T-cell (primary cell): ENCODE data around the gene TMPO. TPM values are rescaled to one million over a fixed set of nuclear protein-coding genes. Genes with fewer than 3 reads are reported as not detected.
A peak's percentile ranks its signal among the peaks of the same experiment; 100 is the strongest.
"Not testable (repeated sequence)": the region's sequence is repeated elsewhere in the genome, so short reads cannot be mapped to it uniquely, and the experiment has no call there.

Experiments used
- ATAC-seq, 4 experiments: fragments of 200-7000 bp in 3 of 4; fragments of 150-1000 bp in 1 of 4; cut with Tn5 transposase; replicated peaks in 1 of 4; 1 replicate in 3 of 4; 2 replicates in 1 of 4; pipeline ENCODE4 v1.10.0; 2021; ENCODE audit warnings: moderate library complexity in 3 of 4, mild to moderate bottlenecking in 2 of 4, moderate number of reproducible peaks in 1 of 4
- CTCF ChIA-PET, 2 donors: fragments of 300-600 bp; sonication (Branson Sonifier 250); formaldehyde crosslinking; loops; one replicate each; lab custom pipeline; 2022; ENCODE audit warnings: antibody characterized with exemption in 2 of 2; lab: Charles Lee
- POLR2A ChIA-PET, 2 donors: fragments of 300-600 bp; sonication (Branson Sonifier 250); formaldehyde crosslinking; loops; one replicate each; lab custom pipeline; 2022; ENCODE audit warnings: antibody characterized with exemption in 2 of 2; lab: Charles Lee
- DNase-seq, 35 experiments: peaks; one replicate each; pipeline versions ENCODE4 v3.0.0 to v3.0.0-alpha.2; 2013 to 2023
- H3K27ac ChIP-seq: one replicate; pipeline ENCODE4 v1.5.1; 2013; ENCODE audit warnings: low read length
- H3K27me3 ChIP-seq, 2 experiments: replicated peaks in 1 of 2; 1 replicate in 1 of 2; 2 replicates in 1 of 2; pipeline versions ENCODE4 v1.6.1 to v1.7.0; 2013; ENCODE audit warnings: low read length in 1 of 2, mixed read lengths in 1 of 2; ENCODE audit not compliant: control insufficient read depth in 2 of 2, insufficient read depth in 2 of 2; ENCODE audit errors: extremely low read depth in 1 of 2
- H3K36me3 ChIP-seq, 2 donors: 1 replicate in 1 of 2; 2 replicates in 1 of 2; pipeline versions ENCODE4 v1.6.1 to v1.7.0; 2013; ENCODE audit warnings: low read length in 1 of 2; ENCODE audit not compliant: control insufficient read depth in 2 of 2, insufficient read depth in 1 of 2; ENCODE audit errors: extremely low read depth in 1 of 2
- H3K4me1 ChIP-seq, 2 experiments: 1 replicate in 1 of 2; 2 replicates in 1 of 2; pipeline versions ENCODE4 v1.6.1 to v1.7.0; 2013; ENCODE audit warnings: low read length in 2 of 2, mixed read lengths in 1 of 2; ENCODE audit not compliant: insufficient read depth in 2 of 2, control insufficient read depth in 1 of 2; ENCODE audit errors: extremely low read depth in 1 of 2
- H3K4me3 ChIP-seq, 2 donors: 1 replicate in 1 of 2; 2 replicates in 1 of 2; pipeline versions ENCODE4 v1.5.1 to v1.7.0; 2013; ENCODE audit warnings: mild to moderate bottlenecking in 2 of 2, low read length in 1 of 2, moderate library complexity in 1 of 2; ENCODE audit not compliant: control insufficient read depth in 1 of 2; ENCODE audit errors: extremely low read depth in 1 of 2
- H3K9me3 ChIP-seq: 2 replicates; pipeline ENCODE4 v1.7.0; 2013
- H3K27ac Mint-ChIP-seq, 2 donors: one replicate each; pipeline ENCODE4 v1.8.0; 2020 to 2021; ENCODE audit warnings: mild to moderate bottlenecking in 2 of 2, mixed read lengths in 2 of 2
- H3K27me3 Mint-ChIP-seq, 2 donors: one replicate each; pipeline ENCODE4 v1.8.0; 2021 to 2022; ENCODE audit warnings: mixed read lengths in 2 of 2
- H3K36me3 Mint-ChIP-seq: one replicate; pipeline ENCODE4 v1.8.0; 2021; ENCODE audit warnings: mixed read lengths
- H3K4me1 Mint-ChIP-seq, 3 donors: one replicate each; pipeline ENCODE4 v1.8.0; 2020 to 2022; ENCODE audit warnings: mixed read lengths in 3 of 3, mild to moderate bottlenecking in 1 of 3
- H3K4me3 Mint-ChIP-seq, 3 donors: one replicate each; pipeline ENCODE4 v1.8.0; 2020 to 2022; ENCODE audit warnings: mild to moderate bottlenecking in 3 of 3, mixed read lengths in 3 of 3, moderate library complexity in 3 of 3
- H3K9me3 Mint-ChIP-seq, 3 donors: one replicate each; pipeline ENCODE4 v1.8.0; 2020 to 2022; ENCODE audit warnings: mixed read lengths in 3 of 3
- WGBS: methylation state at CpG from one replicate; pipeline ENCODE4 v1.1.5; 2013; ENCODE audit warnings: missing lambda C conversion rate; ENCODE audit not compliant: insufficient coverage; 5-methylcytosine and 5-hydroxymethylcytosine counted together
- total RNA-seq, 35 experiments: library from RNA in 6 of 35; stranded (reverse) in 6 of 35; fragments of 120-200 nt in 1 of 35; gene quantifications; one replicate each; pipeline versions ENCODE4 v1.2.1 to v1.2.4 and lab custom pipeline; 2013 to 2026

TMPO gene
- total RNA-seq, 5 donors from 2014 or later (not counting 1 experiment from before 2014, with no cell fraction given) = 101 to 143 (median 129) TPM

GRCh38 chr12:98489176-98489575, 26.2 kb upstream of the TMPO start:
- no peak for ATAC-seq
- 100% methylated on average over 2 of the region's 3 CpGs for WGBS
- Mint-ChIP-seq H3K36me3 (no peaks in the 10 kb centered on the region), H3K27ac (no peak overlapping the region), H3K27me3 (no peaks in the 10 kb centered on the region), H3K4me1 (peaks cover 5 to 10% (median 5%) of the 10 kb centered on the region in 3 donors), H3K4me3 (no peak overlapping the region), H3K9me3 (no peaks in the 10 kb centered on the region)
- Histone ChIP-seq H3K27me3 (peaks cover 0 to 2% of the 10 kb centered on the region in 2 experiments), H3K4me1 (peaks cover 4 to 5% of the 10 kb centered on the region in 2 experiments), H3K27ac (no peak overlapping the region), H3K9me3 (no peaks in the 10 kb centered on the region), H3K36me3 (no peaks in the 10 kb centered on the region), H3K4me3 (no peak overlapping the region)
- CTCF ChIA-PET = no interaction called here
- POLR2A ChIA-PET = no interaction called here
- DNase-seq = no peak

DNA sequence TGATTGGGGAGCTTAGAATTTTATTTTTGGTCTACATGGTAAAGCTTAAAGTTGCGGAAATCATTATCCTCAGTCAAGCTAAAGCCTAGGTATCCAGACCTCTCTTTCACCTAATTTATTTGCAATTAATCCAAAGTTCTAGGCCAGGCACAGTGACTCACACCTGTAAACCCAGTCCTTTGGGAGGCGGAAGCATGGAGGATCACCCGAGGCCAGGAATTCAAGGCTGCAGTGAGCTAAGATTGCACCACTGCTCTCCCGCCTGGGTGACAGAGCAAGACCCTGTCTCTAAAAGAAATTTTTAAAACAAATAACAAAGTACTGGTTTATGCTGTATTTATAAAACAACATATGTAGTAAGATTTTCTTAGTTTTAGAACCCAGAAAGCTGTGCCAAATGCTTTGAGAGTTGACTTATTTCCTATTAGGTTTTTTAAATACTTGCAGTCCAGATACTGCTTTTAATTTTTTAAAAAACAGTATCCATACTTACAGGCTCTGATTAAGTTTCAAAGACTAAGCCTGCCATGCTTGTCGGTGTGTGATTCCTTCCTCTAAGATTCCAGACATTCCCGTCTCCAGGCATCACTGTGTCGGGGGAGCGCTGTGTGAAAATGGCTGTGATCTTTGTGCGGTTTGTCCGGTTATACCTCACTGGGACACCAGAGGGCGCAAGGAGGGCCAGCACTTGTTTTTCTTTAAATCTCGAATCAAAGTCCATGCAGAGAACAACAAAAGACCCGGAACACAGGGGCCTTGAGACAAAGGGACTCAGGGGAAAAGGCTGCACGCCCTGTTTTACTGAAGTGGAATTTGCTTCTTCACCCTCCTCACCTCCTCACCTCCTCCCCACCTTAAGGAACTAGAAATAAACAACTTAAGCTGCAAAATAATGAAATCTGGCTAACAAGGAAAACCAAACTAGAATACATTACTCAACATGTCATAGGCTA, 24.6 kb upstream of the TMPO start:
- Mint-ChIP-seq H3K27ac (peak overlapping the region; percentile 93 to 94), H3K4me1 (peaks cover 5 to 10% (median 5%) of the 10 kb centered on the region in 3 donors), H3K27me3 (no peaks in the 10 kb centered on the region), H3K9me3 (no peaks in the 10 kb centered on the region), H3K4me3 (peak overlapping the region in 1 of 3 donors; percentile 29), H3K36me3 (no peaks in the 10 kb centered on the region)
- ChIA-PET POLR2A (interaction anchor here (0.5 to 1.0 kb wide), 5 partner anchors 23 to 1792 kb away, joined by 3 to 16 read pairs (median 3); partner anchors contain the start of gene TMPO (in 1 of the 2)), CTCF (interaction anchor here (0.5 to 5.5 kb wide), 36 partner anchors 9 to 616 kb away, joined by 3 to 87 read pairs (median 5); partner anchors contain the start of genes SLC25A3 (in 2 of the 2) and TMPO (in 2 of the 2))
- Histone ChIP-seq H3K4me1 (peaks cover 4 to 5% of the 10 kb centered on the region in 2 experiments), H3K9me3 (no peaks in the 10 kb centered on the region), H3K4me3 (peak overlapping the region in 1 of 2 donors; percentile 5), H3K27me3 (no peaks in the 10 kb centered on the region), H3K27ac (peak overlapping the region; percentile 27), H3K36me3 (no peaks in the 10 kb centered on the region)
- 0% methylated on average over 4 of the region's 14 CpGs for WGBS
- ATAC-seq = peak; percentile 83 to 93 (median 89)
- DNase-seq = peak; percentile 52 to 91 (median 76)

DNA sequence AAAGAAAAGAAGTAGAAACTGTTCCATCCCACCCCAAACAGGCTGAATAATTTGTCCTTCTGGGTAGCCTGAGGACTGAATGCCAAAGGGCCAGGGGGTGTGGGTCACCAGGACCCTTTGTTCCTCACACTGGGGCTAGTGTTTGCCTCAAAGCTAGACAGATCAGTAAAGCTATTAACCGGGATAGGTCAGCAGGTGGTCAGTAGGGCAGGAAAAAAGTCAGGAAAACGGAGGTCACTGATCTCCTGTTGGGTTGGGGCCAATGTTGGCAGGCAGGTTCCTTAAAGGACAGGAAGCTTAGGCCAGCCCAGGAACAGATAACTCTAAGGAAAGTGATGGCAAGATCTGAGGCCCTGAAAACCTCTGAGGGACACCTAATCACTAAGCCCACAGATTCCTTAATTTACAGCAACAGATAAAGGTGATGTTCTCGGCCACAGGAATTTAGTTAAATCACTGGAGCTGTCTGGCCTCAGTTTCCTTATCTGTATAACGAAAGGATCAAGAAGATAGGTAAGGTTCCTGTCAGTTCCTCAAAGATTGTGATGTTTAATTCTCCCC, 22.7 kb upstream of the TMPO start:
- ChIA-PET CTCF (interaction anchor here (0.7 to 5.5 kb wide), 6 partner anchors 11 to 41 kb away, joined by 3 to 87 read pairs (median 14); partner anchors contain the start of gene TMPO (in 2 of the 2)), POLR2A (no interaction called here)
- WGBS = no CpG with 5 or more reads among the region's 4 CpGs
- Mint-ChIP-seq H3K4me1 (peaks cover 5 to 10% (median 5%) of the 10 kb centered on the region in 3 donors), H3K27ac (no peak overlapping the region), H3K4me3 (no peak overlapping the region), H3K27me3 (no peaks in the 10 kb centered on the region), H3K36me3 (no peaks in the 10 kb centered on the region), H3K9me3 (no peaks in the 10 kb centered on the region)
- Histone ChIP-seq H3K9me3 (no peaks in the 10 kb centered on the region), H3K4me1 (peaks cover 4 to 5% of the 10 kb centered on the region in 2 experiments), H3K4me3 (no peak overlapping the region), H3K27me3 (no peaks in the 10 kb centered on the region), H3K36me3 (no peaks in the 10 kb centered on the region), H3K27ac (no peak overlapping the region)
- DNase-seq = no peak
- no peak for ATAC-seq

DNA sequence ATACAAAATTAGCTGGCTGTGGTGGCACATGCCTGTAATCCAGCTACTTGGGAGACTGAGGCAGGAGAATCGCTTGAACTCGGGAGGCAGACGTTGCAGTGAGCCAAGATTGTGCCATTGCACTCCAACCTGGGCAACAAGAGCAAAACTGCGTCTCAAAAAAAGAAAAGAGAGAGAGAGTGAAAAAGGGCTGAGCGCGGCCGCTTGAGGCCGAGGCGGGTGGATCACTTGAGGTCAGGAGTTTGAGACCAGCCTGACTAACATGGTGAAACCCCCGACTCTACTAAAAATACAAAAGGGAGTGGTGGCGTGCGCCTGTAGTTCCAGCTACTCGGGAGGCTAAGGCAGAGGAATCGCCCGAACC, 14.1 kb upstream of the TMPO start:
- CTCF ChIA-PET = interaction anchor here (1.0 to 1.3 kb wide), 2 partner anchors 10 kb away, joined by 4 to 6 read pairs; no protein-coding TSS in a partner anchor
- H3K36me3 ChIP-seq, H3K36me3 Mint-ChIP-seq, POLR2A ChIA-PET, H3K9me3 ChIP-seq, ATAC-seq, H3K4me3 ChIP-seq, H3K27ac ChIP-seq, DNase-seq, H3K27me3 Mint-ChIP-seq, H3K27me3 ChIP-seq, H3K9me3 Mint-ChIP-seq: not testable (repeated sequence)
- WGBS = 92% methylated on average over 4 of the region's 15 CpGs
- Mint-ChIP-seq H3K27ac (peak overlapping the region; percentile 31 to 39), H3K4me3 (peak overlapping the region; percentile 37 to 57 (median 43)), H3K4me1 (peaks cover 22 to 30% (median 24%) of the 10 kb centered on the region in 3 donors)
- H3K4me1 ChIP-seq = peaks cover 3 to 12% of the 10 kb centered on the region in 2 experiments

DNA sequence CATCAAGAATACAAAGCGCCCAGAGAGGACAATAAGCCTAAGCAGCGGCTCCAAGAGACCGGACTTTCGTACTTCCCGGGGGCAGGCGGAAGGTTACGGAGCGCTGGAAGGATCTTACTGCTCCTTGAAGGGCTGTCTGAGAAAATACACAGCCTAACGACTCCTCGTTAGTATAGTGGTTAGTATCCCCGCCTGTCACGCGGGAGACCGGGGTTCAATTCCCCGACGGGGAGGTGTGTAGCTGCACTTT, 12.1 kb upstream of the TMPO start:
- peaks cover 0 to 6% of the 10 kb centered on the region in 2 donors for H3K27me3 Mint-ChIP-seq
- CTCF ChIA-PET = interaction anchor here (0.6 to 1.1 kb wide), 4 partner anchors 11 to 151 kb away, joined by 3 to 5 read pairs (median 4); no protein-coding TSS in a partner anchor

More for the DNA sequence above, 12.1 kb upstream of the TMPO start:
- no peaks in the 10 kb centered on the region for H3K36me3 ChIP-seq
- Mint-ChIP-seq H3K36me3 (peaks cover 3% of the 10 kb centered on the region), H3K4me3 (peak overlapping the region; percentile 92 to 96 (median 92)), H3K27ac (peak overlapping the region; percentile 99), H3K9me3 (no peaks in the 10 kb centered on the region), H3K4me1 (peaks cover 22 to 30% (median 24%) of the 10 kb centered on the region in 3 donors)
- peaks cover 3 to 12% of the 10 kb centered on the region in 2 experiments for H3K4me1 ChIP-seq
- no peaks in the 10 kb centered on the region for H3K27me3 ChIP-seq
- ATAC-seq (peak; percentile 65 to 72 (median 68)), DNase-seq (peak; percentile 64 to 93 (median 81))
- H3K4me3 ChIP-seq = peak overlapping the region; percentile 85 to 88
- WGBS = 0% methylated on average over 6 of the region's 16 CpGs
- peak overlapping the region; percentile 99 for H3K27ac ChIP-seq
- POLR2A ChIA-PET = interaction anchor here in 1 of 2 donors (0.5 to 1.0 kb wide), 2 partner anchors 11 to 76 kb away, joined by 3 read pairs; no protein-coding TSS in a partner anchor
- H3K9me3 ChIP-seq = no peaks in the 10 kb centered on the region
